A549 (cell line): ENCODE data around the gene C14orf119. TPM values are rescaled to one million over a fixed set of nuclear protein-coding genes. Genes with fewer than 3 reads are reported as not detected.

Source experiments
- ATAC-seq, 2 experiments: fragments of 200-7000 bp in 1 of 2; fragments of >200 bp in 1 of 2; cut with Nextera tagmentation in 1 of 2; cut with Tn5 transposase in 1 of 2; 3 replicates each; pipeline versions ENCODE4 v1.8.0 to v1.9.1; 2018 to 2020; ENCODE audit warnings: mild to moderate bottlenecking in 1 of 2, moderate library complexity in 1 of 2
- CTCF ChIA-PET: fragments of 300-600 bp; sonication (Branson Sonifier 250); formaldehyde crosslinking; extraction: SDS; loops from one replicate; lab custom pipeline; 2021; ENCODE audit warnings: antibody characterized with exemption, inconsistent platforms; lab: Yijun Ruan, JAX
- POLR2A ChIA-PET: fragments of 350-600 bp; formaldehyde crosslinking; extraction: SDS; loops from one replicate; lab custom pipeline; 2021; ENCODE audit warnings: antibody characterized with exemption, inconsistent platforms; lab: Yijun Ruan, JAX
- DNase-seq, 2 experiments: peaks; one replicate each; pipeline versions ENCODE4 v3.0.0 to v3.0.0-alpha.2; 2011 to 2016; ENCODE audit warnings: low read depth in 1 of 2, low spot score in 1 of 2
- FAIRE-seq: peaks from 2 replicates; lab custom pipeline; 2011; peaks lifted over from hg19 to GRCh38; lab: Jason Lieb, UNC
- H3K27ac ChIP-seq, 2 experiments: fragments of >200 bp; sonication (Bioruptor Twin); formaldehyde crosslinking; 3 replicates each; pipeline ENCODE4 v1.5.1; 2016 to 2017
- H3K4me1 ChIP-seq: fragments of >200 bp; sonication (Bioruptor Twin); formaldehyde crosslinking; 3 replicates; pipeline ENCODE4 v1.6.1; 2016
- H3K4me2 ChIP-seq: fragments of >200 bp; sonication (Bioruptor Twin); formaldehyde crosslinking; 3 replicates; pipeline ENCODE4 v1.6.1; 2016
- H3K4me3 ChIP-seq: fragments of >200 bp; sonication (Bioruptor Twin); formaldehyde crosslinking; 3 replicates; pipeline ENCODE4 v1.5.1; 2016
- H3K9me3 ChIP-seq: fragments of >200 bp; sonication (Bioruptor Twin); formaldehyde crosslinking; 3 replicates; pipeline ENCODE4 v1.6.1; 2016
- BHLHE40 ChIP-seq: IDR thresholded peaks from 2 replicates; pipeline ENCODE4 v1.6.1; 2012; ENCODE audit warnings: low read depth, low read length, inconsistent platforms
- CBX2 ChIP-seq: fragments of 200-600 bp; sonication (generic); IDR thresholded peaks from 2 replicates; pipeline ENCODE4 v1.6.1; 2016; ENCODE audit warnings: low read depth, mild to moderate bottlenecking, borderline replicate concordance
- CBX8 ChIP-seq: fragments of 200-600 bp; sonication (generic); IDR thresholded peaks from 2 replicates; pipeline ENCODE4 v1.6.1; 2016
- EHF ChIP-seq: fragments of 250-450 bp; sonication (Bioruptor Pico); IDR thresholded peaks from 2 replicates; pipeline ENCODE4 v1.5.0; 2020; ENCODE audit warnings: mild to moderate bottlenecking
- EP300 ChIP-seq, 2 experiments: fragments of >200 bp; sonication (Bioruptor Twin); formaldehyde crosslinking; IDR thresholded peaks; 2 replicates in 1 of 2; 3 replicates in 1 of 2; pipeline ENCODE4 v1.6.1; 2016 to 2017
- FOSL2 ChIP-seq, 2 experiments: fragments of 450-650 bp in 1 of 2; fragments of >200 bp in 1 of 2; sonication (Bioruptor Twin) in 1 of 2; formaldehyde crosslinking; IDR thresholded peaks; 2 replicates each; pipeline versions ENCODE4 v1.5.0 to v1.6.1; 2016 to 2020; ENCODE audit warnings: mild to moderate bottlenecking in 1 of 2, moderate library complexity in 1 of 2
- HDAC2 ChIP-seq: fragments of 200-600 bp; sonication (generic); IDR thresholded peaks from 2 replicates; pipeline ENCODE4 v1.6.1; 2016
- HEYL ChIP-seq: fragments of 250-450 bp; sonication (Bioruptor Pico); IDR thresholded peaks from 2 replicates; pipeline ENCODE4 v1.8.0; 2021; ENCODE audit warnings: mild to moderate bottlenecking, moderate library complexity
- HOXB5 ChIP-seq: fragments of 250-450 bp; sonication (Bioruptor Pico); IDR thresholded peaks from 2 replicates; pipeline ENCODE4 v1.5.0; 2020; ENCODE audit warnings: mild to moderate bottlenecking, moderate library complexity
- JUN ChIP-seq, 2 experiments: fragments of >200 bp; sonication (Bioruptor Twin); formaldehyde crosslinking; IDR thresholded peaks; 2 replicates in 1 of 2; 3 replicates in 1 of 2; pipeline ENCODE4 v1.6.1; 2016 to 2017
- MAZ ChIP-seq: fragments of 150-350 bp; IDR thresholded peaks from 2 replicates; pipeline ENCODE4 v1.6.1; 2014; ENCODE audit warnings: antibody characterized with exemption, low read depth, low read length, borderline replicate concordance
- NFE2L2 ChIP-seq: fragments of 150-350 bp; conservative IDR thresholded peaks from 2 replicates; pipeline ENCODE4 v1.6.1; 2014; ENCODE audit warnings: low read length
- NPAS2 ChIP-seq: fragments of 250-450 bp; sonication (Bioruptor Pico); IDR thresholded peaks from 2 replicates; pipeline ENCODE4 v1.8.0; 2022; ENCODE audit warnings: mild to moderate bottlenecking, moderate library complexity, borderline replicate concordance
- PHF8 ChIP-seq: fragments of 200-600 bp; sonication (generic); IDR thresholded peaks from 2 replicates; pipeline ENCODE4 v1.6.1; 2016; ENCODE audit warnings: low read depth, mild to moderate bottlenecking, antibody characterized with exemption, moderate library complexity, borderline replicate concordance
- POLR2A ChIP-seq: IDR thresholded peaks from 2 replicates; pipeline ENCODE4 v1.6.1; 2012; ENCODE audit warnings: mild to moderate bottlenecking, low read length
- POLR2AphosphoS2 ChIP-seq: conservative IDR thresholded peaks from 2 replicates; pipeline ENCODE4 v1.6.1; 2012; ENCODE audit warnings: low read length, improper control_type of control experiment, inconsistent platforms
- RAD21 ChIP-seq, 2 experiments: fragments of >200 bp in 1 of 2; sonication (Bioruptor Twin) in 1 of 2; formaldehyde crosslinking in 1 of 2; IDR thresholded peaks in 1 of 2; conservative IDR thresholded peaks in 1 of 2; 2 replicates in 1 of 2; 3 replicates in 1 of 2; pipeline ENCODE4 v1.6.1; 2012 to 2018; ENCODE audit warnings: inconsistent platforms in 1 of 2
- RARB ChIP-seq: fragments of 250-450 bp; sonication (Bioruptor Pico); IDR thresholded peaks from 2 replicates; pipeline ENCODE4 v1.8.0; 2021; ENCODE audit warnings: mild to moderate bottlenecking, moderate library complexity
- RCOR1 ChIP-seq: fragments of 150-350 bp; IDR thresholded peaks from 2 replicates; pipeline ENCODE4 v1.6.1; 2014; ENCODE audit warnings: antibody characterized with exemption, low read length, low read depth
- RNF2 ChIP-seq: fragments of 200-600 bp; sonication (generic); IDR thresholded peaks from 2 replicates; pipeline ENCODE4 v1.6.1; 2016; ENCODE audit warnings: low read depth, mild to moderate bottlenecking, antibody characterized with exemption, moderate library complexity, borderline replicate concordance
- TFCP2L1 ChIP-seq: fragments of 250-450 bp; sonication (Bioruptor Pico); IDR thresholded peaks from 2 replicates; pipeline ENCODE4 v1.5.0; 2021; ENCODE audit warnings: mild to moderate bottlenecking
- ZC3H11A ChIP-seq: fragments of 450-650 bp; IDR thresholded peaks from 2 replicates; pipeline ENCODE4 v1.6.1; 2014; ENCODE audit warnings: antibody characterized with exemption, mild to moderate bottlenecking
- ZFP36 ChIP-seq: fragments of 450-650 bp; IDR thresholded peaks from 2 replicates; pipeline ENCODE4 v1.6.1; 2014; ENCODE audit warnings: borderline replicate concordance; ENCODE audit not compliant: partially characterized antibody
- ZSCAN20 ChIP-seq: fragments of 250-450 bp; sonication (Bioruptor Pico); IDR thresholded peaks from 2 replicates; pipeline ENCODE4 v1.8.0; 2022; ENCODE audit warnings: mild to moderate bottlenecking, moderate library complexity
- WGBS: methylation state at CpG from one replicate; pipeline ENCODE4 v1.1.6; 2017; ENCODE audit errors: missing lambda C conversion rate; 5-methylcytosine and 5-hydroxymethylcytosine counted together
- polyA plus RNA-seq, 4 experiments: library from polyadenylated mRNA; depleted of rRNA in 3 of 4; stranded (reverse); fragments of >200 nt; fragmentation: RNase III in 1 of 4; extraction: RNeasy Plus Mini Kit Qiagen cat#74134 plus additional on column Dnase treatment in 1 of 4; gene quantifications; 2 replicates in 3 of 4; 3 replicates in 1 of 4; pipeline ENCODE4 v1.2.3, GENCODE V29; 2011 to 2017
- TF ChIP-seq, protein P1 (sequence below): fragments of 450-650 bp; IDR thresholded peaks from 2 replicates; pipeline ENCODE4 v1.6.1; 2014; ENCODE audit warnings: antibody characterized with exemption
- TF ChIP-seq, protein P2 (sequence below): fragments of >200 bp; sonication (Bioruptor Twin); formaldehyde crosslinking; IDR thresholded peaks from 2 replicates; pipeline ENCODE4 v1.6.1; 2016
- TF ChIP-seq, protein P3 (sequence below): fragments of >200 bp; sonication (Bioruptor Twin); formaldehyde crosslinking; IDR thresholded peaks from 3 replicates; pipeline ENCODE4 v1.6.1; 2016
- TF ChIP-seq, protein P4 (sequence below): fragments of 250-450 bp; sonication (Bioruptor Pico); IDR thresholded peaks from 2 replicates; pipeline ENCODE4 v1.5.0; 2020; ENCODE audit warnings: low read depth, mild to moderate bottlenecking, moderate library complexity
- TF ChIP-seq, protein P5 (sequence below): fragments of 150-350 bp; IDR thresholded peaks from 2 replicates; pipeline ENCODE4 v1.6.1; 2014; ENCODE audit warnings: low read depth, mild to moderate bottlenecking, low read length
- TF ChIP-seq, protein P6 (sequence below): fragments of 200-600 bp; sonication (generic); IDR thresholded peaks from 2 replicates; pipeline ENCODE4 v1.6.1; 2016; ENCODE audit warnings: antibody characterized with exemption, mild to moderate bottlenecking, moderate library complexity

The C14orf119 gene
- polyA plus RNA-seq, 2 of the 4 experiments (the other 2 are of a cell fraction) = 82.5 to 102 TPM

DNA sequence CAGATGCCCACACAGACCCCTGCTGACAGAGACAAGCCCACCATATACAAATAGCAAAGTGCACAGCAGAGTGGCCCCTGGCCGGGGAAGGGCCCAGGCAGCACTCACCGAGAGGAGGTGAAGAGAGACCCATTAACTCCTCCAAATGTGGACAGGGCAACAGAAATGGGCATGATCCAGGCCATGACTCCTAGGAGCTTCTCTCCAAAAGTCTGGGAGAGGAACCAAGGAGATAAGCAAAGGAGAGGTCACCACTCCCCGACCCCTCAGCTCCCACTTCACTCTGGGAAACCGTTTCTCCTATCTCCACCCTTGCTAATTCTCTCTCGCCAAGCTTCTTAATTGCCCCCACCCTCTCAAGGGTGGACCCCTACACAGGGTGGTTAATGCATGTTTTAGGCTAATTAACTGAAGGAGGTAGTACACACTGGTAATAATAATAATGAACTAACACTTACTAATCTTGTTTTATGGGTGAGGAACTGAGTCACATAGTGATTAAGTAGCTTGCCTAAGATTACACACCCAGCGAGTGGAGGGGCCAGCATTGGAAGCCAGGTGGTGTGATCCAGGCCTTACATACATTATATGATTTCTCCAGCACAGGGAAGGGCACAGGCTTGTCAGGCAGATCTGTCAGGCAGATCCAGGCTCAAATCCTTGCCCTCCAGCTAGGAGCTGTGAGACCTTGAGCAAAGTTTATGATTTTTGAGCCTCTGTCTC lies 42.7 kb downstream of the C14orf119 start:
- ChIA-PET CTCF (interaction anchor here (1.1 to 12.5 kb wide), 3 partner anchors 17 to 61 kb away, joined by 4 to 80 read pairs (median 6); partner anchors contain the start of gene CEBPE), POLR2A (no interaction called here)
- no peak overlapping the region for H3K4me3 ChIP-seq
- DNase-seq (no peak), ATAC-seq (no peak), FAIRE-seq (no peak)
- H3K4me1 ChIP-seq = peaks cover 9% of the 10 kb centered on the region; the same call in 1 of the 3 replicates
- H3K4me2 ChIP-seq = no peak overlapping the region
- H3K27ac ChIP-seq = no peak overlapping the region
- TF ChIP-seq HDAC2 = no peak
- TF ChIP-seq EP300 (IDR thresholded peaks at IDR 0.05) = no peak
- TF ChIP-seq, protein P1, sequence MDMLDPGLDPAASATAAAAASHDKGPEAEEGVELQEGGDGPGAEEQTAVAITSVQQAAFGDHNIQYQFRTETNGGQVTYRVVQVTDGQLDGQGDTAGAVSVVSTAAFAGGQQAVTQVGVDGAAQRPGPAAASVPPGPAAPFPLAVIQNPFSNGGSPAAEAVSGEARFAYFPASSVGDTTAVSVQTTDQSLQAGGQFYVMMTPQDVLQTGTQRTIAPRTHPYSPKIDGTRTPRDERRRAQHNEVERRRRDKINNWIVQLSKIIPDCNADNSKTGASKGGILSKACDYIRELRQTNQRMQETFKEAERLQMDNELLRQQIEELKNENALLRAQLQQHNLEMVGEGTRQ = no peak
- no peak for TF ChIP-seq ZFP36
- TF ChIP-seq EHF (CRISPR knock-in tag) = no peak
- no peak for TF ChIP-seq TFCP2L1 (CRISPR knock-in tag)
- TF ChIP-seq POLR2AphosphoS2 = no peak
- no peak for TF ChIP-seq POLR2A
- TF ChIP-seq, protein P2, sequence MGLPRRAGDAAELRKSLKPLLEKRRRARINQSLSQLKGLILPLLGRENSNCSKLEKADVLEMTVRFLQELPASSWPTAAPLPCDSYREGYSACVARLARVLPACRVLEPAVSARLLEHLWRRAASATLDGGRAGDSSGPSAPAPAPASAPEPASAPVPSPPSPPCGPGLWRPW = no peak
- no peak for TF ChIP-seq HEYL (CRISPR knock-in tag)
- TF ChIP-seq NFE2L2 = no peak
- TF ChIP-seq HOXB5 (CRISPR knock-in tag) = no peak
- no peak for TF ChIP-seq ZSCAN20 (CRISPR knock-in tag)
- no peak for TF ChIP-seq RNF2
- TF ChIP-seq, protein P3, sequence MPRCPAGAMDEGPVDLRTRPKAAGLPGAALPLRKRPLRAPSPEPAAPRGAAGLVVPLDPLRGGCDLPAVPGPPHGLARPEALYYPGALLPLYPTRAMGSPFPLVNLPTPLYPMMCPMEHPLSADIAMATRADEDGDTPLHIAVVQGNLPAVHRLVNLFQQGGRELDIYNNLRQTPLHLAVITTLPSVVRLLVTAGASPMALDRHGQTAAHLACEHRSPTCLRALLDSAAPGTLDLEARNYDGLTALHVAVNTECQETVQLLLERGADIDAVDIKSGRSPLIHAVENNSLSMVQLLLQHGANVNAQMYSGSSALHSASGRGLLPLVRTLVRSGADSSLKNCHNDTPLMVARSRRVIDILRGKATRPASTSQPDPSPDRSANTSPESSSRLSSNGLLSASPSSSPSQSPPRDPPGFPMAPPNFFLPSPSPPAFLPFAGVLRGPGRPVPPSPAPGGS = no peak
- no peak for TF ChIP-seq RCOR1
- TF ChIP-seq NPAS2 = no peak
- no peak for TF ChIP-seq RAD21 (conservative IDR thresholded peaks at IDR 0.05 in 1 of 2, IDR thresholded peaks at IDR 0.05 in 1 of 2)
- no peak for TF ChIP-seq ZC3H11A
- WGBS = 58% methylated on average over 6 of the region's 6 CpGs
- H3K9me3 ChIP-seq = no peaks in the 10 kb centered on the region

DNA sequence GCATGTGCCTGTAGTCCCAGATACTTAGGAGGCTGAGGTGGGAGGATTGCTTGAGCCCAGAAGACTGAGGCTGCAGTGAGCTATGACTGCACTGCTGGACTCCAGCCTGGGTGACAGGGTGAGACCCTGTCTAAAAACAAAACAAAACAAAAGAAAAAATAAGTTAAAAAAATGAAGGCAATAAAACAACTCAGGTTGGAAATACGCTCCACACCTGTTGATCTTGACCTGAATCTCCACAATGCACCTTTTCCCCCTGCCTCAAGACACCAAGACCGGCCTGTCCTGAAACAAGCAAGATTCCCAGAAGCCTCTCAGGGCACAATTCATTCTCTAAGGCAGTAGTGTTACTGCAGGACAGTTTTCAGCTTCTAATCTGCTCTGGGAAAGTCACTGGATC lies 44.6 kb downstream of the C14orf119 start:
- DNase-seq = no peak

More for the DNA sequence above, 44.6 kb downstream of the C14orf119 start:
- FAIRE-seq (no peak), ATAC-seq (no peak)
- Histone ChIP-seq H3K4me2 (no peak overlapping the region), H3K4me3 (no peak overlapping the region), H3K4me1 (peaks cover 9% of the 10 kb centered on the region; the same call in 1 of the 3 replicates)
- CTCF ChIA-PET = interaction anchor here (5.0 to 12.5 kb wide), 2 partner anchors 19 to 47 kb away, joined by 33 to 80 read pairs; partner anchors contain the start of gene CEBPE
- TF ChIP-seq, protein P4, sequence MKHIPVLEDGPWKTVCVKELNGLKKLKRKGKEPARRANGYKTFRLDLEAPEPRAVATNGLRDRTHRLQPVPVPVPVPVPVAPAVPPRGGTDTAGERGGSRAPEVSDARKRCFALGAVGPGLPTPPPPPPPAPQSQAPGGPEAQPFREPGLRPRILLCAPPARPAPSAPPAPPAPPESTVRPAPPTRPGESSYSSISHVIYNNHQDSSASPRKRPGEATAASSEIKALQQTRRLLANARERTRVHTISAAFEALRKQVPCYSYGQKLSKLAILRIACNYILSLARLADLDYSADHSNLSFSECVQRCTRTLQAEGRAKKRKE (CRISPR knock-in tag) = no peak
- TF ChIP-seq RARB (CRISPR knock-in tag) = no peak
- no peak for TF ChIP-seq MAZ
- no peak for TF ChIP-seq CBX2
- TF ChIP-seq POLR2AphosphoS2 = no peak
- no peak for TF ChIP-seq FOSL2 (IDR thresholded peaks at IDR 0.05)
- TF ChIP-seq FOSL2 (CRISPR knock-in tag; IDR thresholded peaks at IDR 0.05) = no peak
- no peak for TF ChIP-seq JUN (IDR thresholded peaks at IDR 0.05)
- no peak for TF ChIP-seq HDAC2
- no peak for TF ChIP-seq BHLHE40
- TF ChIP-seq PHF8 = no peak
- TF ChIP-seq, protein P5, sequence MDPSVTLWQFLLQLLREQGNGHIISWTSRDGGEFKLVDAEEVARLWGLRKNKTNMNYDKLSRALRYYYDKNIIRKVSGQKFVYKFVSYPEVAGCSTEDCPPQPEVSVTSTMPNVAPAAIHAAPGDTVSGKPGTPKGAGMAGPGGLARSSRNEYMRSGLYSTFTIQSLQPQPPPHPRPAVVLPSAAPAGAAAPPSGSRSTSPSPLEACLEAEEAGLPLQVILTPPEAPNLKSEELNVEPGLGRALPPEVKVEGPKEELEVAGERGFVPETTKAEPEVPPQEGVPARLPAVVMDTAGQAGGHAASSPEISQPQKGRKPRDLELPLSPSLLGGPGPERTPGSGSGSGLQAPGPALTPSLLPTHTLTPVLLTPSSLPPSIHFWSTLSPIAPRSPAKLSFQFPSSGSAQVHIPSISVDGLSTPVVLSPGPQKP = no peak
- no peak for TF ChIP-seq HOXB5 (CRISPR knock-in tag)
- TF ChIP-seq CBX8 = no peak
- TF ChIP-seq, protein P6, sequence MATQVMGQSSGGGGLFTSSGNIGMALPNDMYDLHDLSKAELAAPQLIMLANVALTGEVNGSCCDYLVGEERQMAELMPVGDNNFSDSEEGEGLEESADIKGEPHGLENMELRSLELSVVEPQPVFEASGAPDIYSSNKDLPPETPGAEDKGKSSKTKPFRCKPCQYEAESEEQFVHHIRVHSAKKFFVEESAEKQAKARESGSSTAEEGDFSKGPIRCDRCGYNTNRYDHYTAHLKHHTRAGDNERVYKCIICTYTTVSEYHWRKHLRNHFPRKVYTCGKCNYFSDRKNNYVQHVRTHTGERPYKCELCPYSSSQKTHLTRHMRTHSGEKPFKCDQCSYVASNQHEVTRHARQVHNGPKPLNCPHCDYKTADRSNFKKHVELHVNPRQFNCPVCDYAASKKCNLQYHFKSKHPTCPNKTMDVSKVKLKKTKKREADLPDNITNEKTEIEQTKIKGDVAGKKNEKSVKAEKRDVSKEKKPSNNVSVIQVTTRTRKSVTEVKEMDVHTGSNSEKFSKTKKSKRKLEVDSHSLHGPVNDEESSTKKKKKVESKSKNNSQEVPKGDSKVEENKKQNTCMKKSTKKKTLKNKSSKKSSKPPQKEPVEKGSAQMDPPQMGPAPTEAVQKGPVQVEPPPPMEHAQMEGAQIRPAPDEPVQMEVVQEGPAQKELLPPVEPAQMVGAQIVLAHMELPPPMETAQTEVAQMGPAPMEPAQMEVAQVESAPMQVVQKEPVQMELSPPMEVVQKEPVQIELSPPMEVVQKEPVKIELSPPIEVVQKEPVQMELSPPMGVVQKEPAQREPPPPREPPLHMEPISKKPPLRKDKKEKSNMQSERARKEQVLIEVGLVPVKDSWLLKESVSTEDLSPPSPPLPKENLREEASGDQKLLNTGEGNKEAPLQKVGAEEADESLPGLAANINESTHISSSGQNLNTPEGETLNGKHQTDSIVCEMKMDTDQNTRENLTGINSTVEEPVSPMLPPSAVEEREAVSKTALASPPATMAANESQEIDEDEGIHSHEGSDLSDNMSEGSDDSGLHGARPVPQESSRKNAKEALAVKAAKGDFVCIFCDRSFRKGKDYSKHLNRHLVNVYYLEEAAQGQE = no peak
- no peak for TF ChIP-seq RAD21 (conservative IDR thresholded peaks at IDR 0.05 in 1 of 2, IDR thresholded peaks at IDR 0.05 in 1 of 2)
- TF ChIP-seq, all 56 proteins: peak for 0
- POLR2A ChIA-PET = no interaction called here
- WGBS = 74% methylated on average over 2 of the region's 2 CpGs
- Histone ChIP-seq H3K27ac (no peak overlapping the region), H3K9me3 (no peaks in the 10 kb centered on the region)
